Mucosa of descending colon (tissue), 3 donors: ENCODE results near the gene ABR. TPM values are rescaled to one million over a fixed set of nuclear protein-coding genes. Genes with fewer than 3 reads are reported as not detected.

ENCODE experiments used
- ATAC-seq: fragments of 200-7000 bp; cut with Tn5 transposase; one replicate; pipeline ENCODE4 v1.9.1; 2020; ENCODE audit warnings: mild to moderate bottlenecking, moderate library complexity
- DNase-seq, 3 donors: peaks; one replicate each; pipeline ENCODE4 v3.0.0-alpha.2; 2020
- H3K36me3 ChIP-seq: fragments of 200-600 bp; one replicate; pipeline ENCODE4 v1.8.0; 2021; ENCODE audit warnings: low read depth, mild to moderate bottlenecking
- H3K4me1 ChIP-seq: fragments of 200-600 bp; one replicate; pipeline ENCODE4 v1.8.0; 2021; ENCODE audit warnings: low read depth, mild to moderate bottlenecking
- H3K4me3 ChIP-seq: fragments of 200-600 bp; one replicate; pipeline ENCODE4 v1.8.0; 2021; ENCODE audit warnings: mild to moderate bottlenecking
- H3K9me3 ChIP-seq: fragments of 200-600 bp; one replicate; pipeline ENCODE4 v1.8.0; 2021; ENCODE audit warnings: mild to moderate bottlenecking
- CTCF ChIP-seq: fragments of 200-600 bp; IDR thresholded peaks from one replicate; pipeline ENCODE4 v1.8.0; 2022; ENCODE audit warnings: antibody characterized with exemption, mild to moderate bottlenecking
- intact Hi-C, 2 donors: fragments of 100-400 bp; cut with DNase I in 1 of 2; cut with micrococcal nuclease in 1 of 2; formaldehyde crosslinking; loops; one replicate each; pipeline versions ENCODE4 v1.11.0 to v1.11.1; 2022; cut with DNase I, micrococcal nuclease
- total RNA-seq, 3 donors: library from RNA; stranded (reverse); fragmentation: NEBNext Ultra II Directional in 2 of 3; extraction: Animal tissue kit (Norgen Biotek cat#: 25700) in 2 of 3; gene quantifications; one replicate each; pipeline versions ENCODE4 v1.2.1 to v1.2.4, GENCODE V29; 2021 to 2023
- donor health status: DM: no; HTN: no; CAD: no; lungs with moderate emphysema.
- donor health status: DM: no; HTN: no; CAD: no.
- donor health status: DM: no; HTN: yes; CAD: no.

Gene ABR
- total RNA-seq, 3 donors from 2014 or later, result 257 to 470 (median 292) TPM

- ATAC-seq, result no peak
- Histone ChIP-seq H3K9me3 (no peaks in the 10 kb centered on the region), H3K4me1 (no peaks in the 10 kb centered on the region), H3K4me3 (no peak overlapping the region), H3K36me3 (no peaks in the 10 kb centered on the region)
- no peak for DNase-seq
- TF ChIP-seq CTCF, result no peak
- intact Hi-C loops, result no loop called here
Observed at GRCh38 chr17:1018547-1018946, 161.2 kb downstream of the ABR start.

GRCh38 chr17:1013729-1014090 lies 166.1 kb downstream of the ABR start:
- no peak for DNase-seq
- Histone ChIP-seq H3K36me3 (peaks cover 6% of the 10 kb centered on the region), H3K4me3 (no peak overlapping the region), H3K4me1 (no peaks in the 10 kb centered on the region), H3K9me3 (no peaks in the 10 kb centered on the region)
- TF ChIP-seq CTCF, result no peak
- ATAC-seq, result no peak
- intact Hi-C loops, result no loop called here

GRCh38 chr17:1012823-1013728 lies 166.7 kb downstream of the ABR start:
- H3K36me3 ChIP-seq, result peaks cover 6% of the 10 kb centered on the region

GRCh38 chr17:1011760-1012735 lies 167.7 kb downstream of the ABR start:
- Histone ChIP-seq H3K4me1 (no peaks in the 10 kb centered on the region), H3K36me3 (peaks cover 6% of the 10 kb centered on the region), H3K4me3 (no peak overlapping the region), H3K9me3 (no peaks in the 10 kb centered on the region)
- TF ChIP-seq CTCF, result no peak
- DNase-seq (no peak), ATAC-seq (no peak)
- intact Hi-C loops, result no loop called here

More at GRCh38 chr17:1012823-1013728, 166.7 kb downstream of the ABR start:
- no peaks in the 10 kb centered on the region for H3K4me1 ChIP-seq
- no peak overlapping the region for H3K4me3 ChIP-seq
- TF ChIP-seq CTCF, result no peak
- DNase-seq, result no peak
- no peak for ATAC-seq
- H3K9me3 ChIP-seq, result no peaks in the 10 kb centered on the region
- intact Hi-C loops, result no loop called here

- ATAC-seq, result no peak
- TF ChIP-seq CTCF, result no peak
- Histone ChIP-seq H3K4me3 (no peak overlapping the region), H3K4me1 (peaks cover 4% of the 10 kb centered on the region), H3K36me3 (peaks cover 6% of the 10 kb centered on the region), H3K9me3 (no peaks in the 10 kb centered on the region)
- intact Hi-C loops, result no loop called here
- DNase-seq, result no peak
Observed at GRCh38 chr17:1011138-1011537, 168.6 kb downstream of the ABR start.
